ENCODE data around the gene DIPK1C. TPM values are rescaled to one million over a fixed set of nuclear protein-coding genes. Genes with fewer than 3 reads are reported as not detected.
A peak's percentile ranks its signal among the peaks of the same experiment; 100 is the strongest.

Gene DIPK1C
- polyA plus RNA-seq, 1 donor from 2014 or later = not detected

DNA sequence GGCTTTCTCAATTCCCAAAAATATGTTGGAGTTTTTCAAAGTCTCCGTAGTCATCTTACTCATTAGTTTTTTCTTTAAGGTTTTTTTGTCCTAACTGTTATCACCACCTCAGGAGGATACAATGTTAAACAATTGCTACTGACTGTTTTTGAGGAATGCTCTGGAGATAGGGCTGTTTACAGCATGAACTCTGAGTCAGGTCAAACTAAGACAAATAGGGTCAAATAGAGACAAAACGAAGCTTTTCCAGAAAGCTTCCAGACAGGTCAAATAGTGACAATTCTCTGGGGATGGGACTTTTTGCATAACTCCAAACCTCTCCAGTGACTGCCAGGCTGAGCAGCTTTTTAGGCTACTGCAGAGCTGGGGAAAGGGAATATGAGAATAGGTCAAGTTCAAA is 15.2 kb upstream of the DIPK1C start:
- H3K27ac Mint-ChIP-seq = no peak overlapping the region
- H3K36me3 Mint-ChIP-seq = no peaks in the 10 kb centered on the region
- no peaks in the 10 kb centered on the region for H3K4me1 Mint-ChIP-seq
- no peak overlapping the region for H3K4me3 Mint-ChIP-seq
- H3K9me3 Mint-ChIP-seq = peaks cover 2 to 9% (median 5%) of the 10 kb centered on the region in 3 donors
- peaks cover 21% of the 10 kb centered on the region for H3K27me3 Mint-ChIP-seq

DNA sequence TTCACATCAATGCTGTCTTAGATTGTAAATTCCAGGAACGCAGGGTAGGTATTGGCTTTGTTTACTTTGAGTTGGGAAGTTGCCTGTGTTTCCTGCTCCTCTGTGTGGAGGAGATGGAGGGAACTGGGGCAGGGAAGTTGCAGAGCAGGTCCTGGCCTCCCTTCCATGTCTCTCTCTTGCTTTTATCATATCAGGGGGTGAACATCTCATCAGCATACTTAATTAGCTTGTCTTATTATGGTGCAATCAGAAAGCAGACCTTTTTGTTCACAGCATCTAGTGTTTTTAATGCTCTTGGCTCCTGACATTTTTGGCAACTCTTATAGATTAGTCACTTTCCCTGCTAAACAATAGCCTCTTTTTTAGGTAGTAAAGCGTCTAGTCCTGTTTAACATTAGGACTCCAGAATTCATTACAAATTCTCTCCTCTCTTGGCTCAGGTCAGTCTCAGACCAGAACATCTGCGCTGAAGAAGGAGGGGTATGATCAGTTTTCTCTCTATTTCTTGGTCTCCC is 11.5 kb upstream of the DIPK1C start:
- Mint-ChIP-seq H3K4me1 (no peaks in the 10 kb centered on the region), H3K36me3 (no peaks in the 10 kb centered on the region), H3K27me3 (peaks cover 18% of the 10 kb centered on the region), H3K9me3 (peaks cover 2 to 9% (median 5%) of the 10 kb centered on the region in 3 donors), H3K4me3 (no peak overlapping the region), H3K27ac (no peak overlapping the region)

GRCh38 chr18:74465775-74466174 is 8.7 kb upstream of the DIPK1C start:
- peaks cover 21% of the 10 kb centered on the region for H3K27me3 Mint-ChIP-seq
- H3K9me3 Mint-ChIP-seq = peaks cover 2 to 9% (median 5%) of the 10 kb centered on the region in 3 donors
- H3K27ac Mint-ChIP-seq = no peak overlapping the region
- H3K4me3 Mint-ChIP-seq = no peak overlapping the region
- no peaks in the 10 kb centered on the region for H3K36me3 Mint-ChIP-seq
- no peaks in the 10 kb centered on the region for H3K4me1 Mint-ChIP-seq

GRCh38 chr18:74463983-74464382 is 6.9 kb upstream of the DIPK1C start:
- peaks cover 15% of the 10 kb centered on the region for H3K27me3 Mint-ChIP-seq
- H3K4me3 Mint-ChIP-seq = no peak overlapping the region
- H3K36me3 Mint-ChIP-seq = no peaks in the 10 kb centered on the region
- peaks cover 0 to 2% (median 0%) of the 10 kb centered on the region in 3 donors for H3K4me1 Mint-ChIP-seq
- no peaks in the 10 kb centered on the region for H3K9me3 Mint-ChIP-seq
- H3K27ac Mint-ChIP-seq = no peak overlapping the region

DNA sequence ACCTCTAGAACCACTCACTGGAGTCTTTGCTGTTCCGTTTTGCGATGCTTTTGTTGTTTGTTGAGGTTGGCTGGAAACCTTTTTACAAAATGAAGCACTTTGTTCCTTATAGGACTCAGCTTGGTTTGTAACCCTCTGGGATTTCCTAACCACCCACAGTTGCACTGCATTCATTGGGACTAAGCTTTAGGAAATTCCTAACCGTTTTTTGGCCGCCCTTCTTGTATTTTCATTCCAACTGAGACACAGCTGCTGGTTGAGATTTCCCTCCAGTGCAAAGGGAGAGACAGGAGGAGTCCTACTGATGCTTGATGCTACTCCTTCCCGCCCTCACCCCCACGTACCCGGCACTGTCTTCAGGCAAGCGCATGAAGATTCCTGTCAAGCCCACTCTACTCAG is 6.1 kb upstream of the DIPK1C start:
- H3K9me3 Mint-ChIP-seq = no peaks in the 10 kb centered on the region
- peaks cover 0 to 2% (median 0%) of the 10 kb centered on the region in 3 donors for H3K4me1 Mint-ChIP-seq
- peaks cover 17% of the 10 kb centered on the region for H3K27me3 Mint-ChIP-seq
- H3K4me3 Mint-ChIP-seq = no peak overlapping the region
- no peaks in the 10 kb centered on the region for H3K36me3 Mint-ChIP-seq
- H3K27ac Mint-ChIP-seq = no peak overlapping the region

- Mint-ChIP-seq H3K4me1 (peaks cover 0 to 3% (median 2%) of the 10 kb centered on the region in 3 donors), H3K36me3 (no peaks in the 10 kb centered on the region), H3K9me3 (no peaks in the 10 kb centered on the region), H3K27me3 (peaks cover 26% of the 10 kb centered on the region), H3K4me3 (no peak overlapping the region), H3K27ac (no peak overlapping the region)
Measured at GRCh38 chr18:74460825-74461224, 3.7 kb upstream of the DIPK1C start.

DNA sequence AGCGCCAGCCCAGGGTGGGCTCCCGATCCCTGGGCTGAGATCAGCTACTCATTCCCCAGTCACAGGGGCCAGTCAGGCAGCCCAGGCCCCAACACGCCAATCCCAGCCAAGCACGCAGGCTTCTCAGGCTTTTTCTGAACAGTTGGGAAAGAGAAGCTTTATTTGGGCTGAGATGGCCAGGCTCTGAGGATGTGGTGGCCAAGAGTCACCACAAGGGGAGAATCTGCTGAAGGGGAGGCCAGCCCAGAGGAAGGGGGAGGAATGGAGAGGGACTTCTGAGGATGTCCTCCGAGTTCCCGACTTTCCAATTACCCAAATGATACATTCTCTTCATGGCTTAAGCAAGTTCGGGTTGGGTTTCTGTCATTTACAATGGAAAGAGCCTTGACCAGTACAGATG is 2.8 kb upstream of the DIPK1C start:
- Mint-ChIP-seq H3K27me3 (peaks cover 29% of the 10 kb centered on the region), H3K27ac (no peak overlapping the region), H3K4me1 (peaks cover 0 to 3% (median 2%) of the 10 kb centered on the region in 3 donors), H3K36me3 (no peaks in the 10 kb centered on the region), H3K9me3 (no peaks in the 10 kb centered on the region), H3K4me3 (no peak overlapping the region)

DNA sequence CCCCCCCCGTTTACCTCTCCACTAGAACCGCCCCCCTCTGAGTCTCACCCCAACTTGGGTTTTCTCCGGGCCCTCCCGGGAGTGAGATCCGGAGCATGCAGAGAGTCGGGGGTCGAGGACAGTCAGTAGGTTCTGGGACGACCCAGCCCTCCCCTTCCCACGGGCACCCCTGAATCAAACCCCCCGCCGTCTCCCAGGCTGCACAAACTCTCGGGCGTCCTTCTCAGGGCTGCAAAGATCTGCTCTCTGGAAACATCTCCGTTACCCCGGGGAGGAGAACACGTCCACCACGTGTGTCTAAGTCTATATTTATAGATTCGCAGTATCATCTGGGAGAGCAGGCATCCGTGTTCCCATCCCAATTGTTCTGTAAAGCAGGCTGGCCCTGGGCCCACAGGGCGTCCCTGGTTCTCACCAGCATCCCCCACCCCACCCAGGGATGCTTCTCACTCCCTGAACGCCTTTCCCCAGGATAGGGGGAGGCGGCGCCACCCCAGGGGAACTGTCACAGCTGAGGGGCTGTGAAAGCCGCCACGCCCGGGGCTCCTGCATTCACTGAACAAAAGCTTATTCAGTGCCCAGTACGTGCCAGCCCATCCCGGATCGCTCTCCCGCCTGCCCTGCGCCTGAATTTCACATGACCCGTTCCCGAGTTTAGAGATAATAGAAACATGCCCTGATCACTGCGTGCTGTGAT is 765 bp upstream of the DIPK1C start:
- no peaks in the 10 kb centered on the region for H3K9me3 Mint-ChIP-seq
- H3K4me1 Mint-ChIP-seq = peaks cover 0 to 3% (median 2%) of the 10 kb centered on the region in 3 donors
- H3K36me3 Mint-ChIP-seq = no peaks in the 10 kb centered on the region
- peaks cover 30% of the 10 kb centered on the region for H3K27me3 Mint-ChIP-seq
- H3K27ac Mint-ChIP-seq = no peak overlapping the region
- peak overlapping the region in 1 of 4 donors; percentile 58 for H3K4me3 Mint-ChIP-seq

DNA sequence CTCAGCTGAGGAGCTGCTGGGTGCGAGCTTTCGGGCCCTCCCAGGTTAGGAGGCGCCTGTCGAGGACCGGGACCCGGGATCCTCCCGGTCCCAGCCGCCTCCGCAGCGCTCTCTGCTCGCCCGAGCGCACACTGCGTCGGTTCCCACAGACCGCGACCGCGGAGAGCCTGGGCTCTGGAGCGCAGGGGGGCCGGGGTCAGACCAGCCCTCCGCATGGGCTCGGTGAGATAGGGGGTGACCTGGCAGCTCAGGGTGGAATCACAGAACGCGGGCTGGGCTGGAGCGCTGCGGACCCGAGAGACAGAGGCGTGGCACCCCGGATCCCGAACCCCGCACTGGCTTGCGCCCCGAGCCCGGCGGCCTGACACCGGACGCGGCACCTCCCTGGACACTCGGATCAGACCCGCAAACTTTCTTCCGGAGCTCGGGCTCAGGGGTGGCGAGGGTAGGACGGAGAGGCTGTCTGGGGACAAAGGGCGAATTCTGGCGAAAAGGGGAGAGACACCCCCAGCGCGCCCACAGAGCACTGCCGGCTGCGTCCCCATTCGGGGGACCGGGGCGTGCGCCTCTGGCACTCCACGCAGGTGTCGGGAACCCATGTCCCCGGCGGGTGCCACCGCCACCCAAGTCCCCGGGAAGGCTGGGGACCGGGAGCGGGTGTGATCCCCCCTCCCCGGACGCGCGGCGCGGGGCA is 612 bp downstream of the DIPK1C start:
- Mint-ChIP-seq H3K4me1 (peaks cover 0 to 3% (median 2%) of the 10 kb centered on the region in 3 donors), H3K4me3 (peak overlapping the region in 1 of 4 donors; percentile 17), H3K27ac (no peak overlapping the region), H3K36me3 (no peaks in the 10 kb centered on the region), H3K9me3 (no peaks in the 10 kb centered on the region), H3K27me3 (peaks cover 31% of the 10 kb centered on the region)

GRCh38 chr18:74456017-74456348 is 1.1 kb downstream of the DIPK1C start:
- H3K36me3 Mint-ChIP-seq = no peaks in the 10 kb centered on the region
- H3K27me3 Mint-ChIP-seq = peaks cover 31% of the 10 kb centered on the region
- no peaks in the 10 kb centered on the region for H3K9me3 Mint-ChIP-seq
- peaks cover 0 to 3% (median 2%) of the 10 kb centered on the region in 3 donors for H3K4me1 Mint-ChIP-seq
- H3K27ac Mint-ChIP-seq = no peak overlapping the region
- H3K4me3 Mint-ChIP-seq = no peak overlapping the region

DNA sequence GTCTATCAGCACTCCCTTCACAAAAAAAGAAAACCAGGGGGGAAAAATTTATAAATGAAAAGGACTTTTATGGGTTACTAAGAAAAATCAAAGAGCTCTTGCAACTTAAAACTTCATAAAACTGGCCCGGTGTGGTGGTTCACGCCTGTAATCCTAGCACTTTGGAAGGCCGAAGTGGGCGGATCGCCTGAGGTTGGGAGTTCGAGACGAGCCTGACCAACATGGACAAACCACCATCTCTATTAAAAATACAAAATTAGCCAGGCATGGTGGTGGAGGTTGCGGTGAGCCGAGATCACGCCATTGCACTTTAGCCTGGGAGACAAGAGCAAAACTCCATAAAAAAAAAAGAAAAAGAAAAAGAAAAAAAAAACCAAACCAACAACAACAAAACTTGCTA is 1.7 kb downstream of the DIPK1C start:
- no peak overlapping the region for H3K27ac Mint-ChIP-seq

GRCh38 chr18:74454279-74454751 is 2.8 kb downstream of the DIPK1C start:
- H3K36me3 Mint-ChIP-seq = no peaks in the 10 kb centered on the region
- peaks cover 31% of the 10 kb centered on the region for H3K27me3 Mint-ChIP-seq
- H3K27ac Mint-ChIP-seq = no peak overlapping the region
- no peaks in the 10 kb centered on the region for H3K9me3 Mint-ChIP-seq
- no peak overlapping the region for H3K4me3 Mint-ChIP-seq
- H3K4me1 Mint-ChIP-seq = peaks cover 0 to 3% (median under 1%) of the 10 kb centered on the region in 3 donors

More for the DNA sequence above, 1.7 kb downstream of the DIPK1C start:
- Mint-ChIP-seq H3K36me3 (no peaks in the 10 kb centered on the region), H3K4me3 (no peak overlapping the region), H3K9me3 (no peaks in the 10 kb centered on the region), H3K27me3 (peaks cover 31% of the 10 kb centered on the region), H3K4me1 (peaks cover 0 to 3% (median 2%) of the 10 kb centered on the region in 3 donors)

- Mint-ChIP-seq H3K9me3 (peaks cover 0 to 2% (median 0%) of the 10 kb centered on the region in 3 donors), H3K4me3 (no peak overlapping the region), H3K4me1 (peaks cover 0 to 3% (median 0%) of the 10 kb centered on the region in 3 donors), H3K27ac (no peak overlapping the region), H3K36me3 (no peaks in the 10 kb centered on the region), H3K27me3 (peaks cover 31% of the 10 kb centered on the region)
Measured at GRCh38 chr18:74453642-74454198, 3.4 kb downstream of the DIPK1C start.

GRCh38 chr18:74453016-74453566 is 4.0 kb downstream of the DIPK1C start:
- peaks cover 27% of the 10 kb centered on the region for H3K27me3 Mint-ChIP-seq
- no peaks in the 10 kb centered on the region for H3K36me3 Mint-ChIP-seq
- no peak overlapping the region for H3K27ac Mint-ChIP-seq
- H3K4me3 Mint-ChIP-seq = no peak overlapping the region
- H3K4me1 Mint-ChIP-seq = peaks cover 0 to 3% (median 0%) of the 10 kb centered on the region in 3 donors
- H3K9me3 Mint-ChIP-seq = peaks cover 0 to 2% (median 0%) of the 10 kb centered on the region in 3 donors

DNA sequence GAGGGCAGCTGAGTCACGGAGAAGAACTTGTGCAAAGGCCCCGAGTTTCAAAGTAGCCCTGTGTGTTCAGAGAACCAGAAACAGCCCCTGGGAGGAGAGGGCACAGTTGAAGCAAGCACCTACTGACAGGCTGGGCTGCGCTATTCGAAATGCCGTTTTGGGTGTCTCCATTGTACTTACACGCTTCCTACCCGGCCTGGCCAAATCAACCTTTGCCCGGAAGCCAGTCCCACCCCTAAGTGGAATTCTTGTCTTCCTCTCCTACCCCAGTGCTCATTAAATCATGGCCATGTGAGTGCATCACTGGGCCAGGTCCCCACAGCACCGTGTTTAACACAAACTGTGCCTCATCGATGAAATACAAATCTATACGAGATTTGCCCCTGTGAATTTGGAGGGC is 6.0 kb downstream of the DIPK1C start:
- peaks cover 0 to 1% (median 0%) of the 10 kb centered on the region in 3 donors for H3K4me1 Mint-ChIP-seq
- peaks cover 0 to 2% (median 0%) of the 10 kb centered on the region in 3 donors for H3K9me3 Mint-ChIP-seq
- no peaks in the 10 kb centered on the region for H3K36me3 Mint-ChIP-seq
- no peak overlapping the region for H3K4me3 Mint-ChIP-seq
- no peak overlapping the region for H3K27ac Mint-ChIP-seq
- peaks cover 21% of the 10 kb centered on the region for H3K27me3 Mint-ChIP-seq

Measured in IgD-negative memory B cell (primary cell).